T-helper 17 cell (primary cell): ENCODE measurements around the gene PTPRM. TPM values are rescaled to one million over a fixed set of nuclear protein-coding genes. Genes with fewer than 3 reads are reported as not detected.
"Not testable (repeated sequence)": the region's sequence is repeated elsewhere in the genome, so short reads cannot be mapped to it uniquely, and the experiment has no call there.

ENCODE experiments used
- ATAC-seq: fragments of 150-1000 bp; cut with Tn5 transposase; 2 replicates; pipeline ENCODE4 v1.10.0; 2021; ENCODE audit warnings: mild to moderate bottlenecking, moderate library complexity
- DNase-seq, 3 donors: peaks; one replicate each; pipeline versions ENCODE4 v3.0.0 to v3.0.0-alpha.2; 2020 to 2021
- H3K9me3 ChIP-seq: one replicate; pipeline ENCODE4 v1.7.0; 2013; ENCODE audit warnings: low read length, mild to moderate bottlenecking; ENCODE audit not compliant: control insufficient read depth, poor library complexity, severe bottlenecking
- H3K27ac Mint-ChIP-seq: one replicate; pipeline ENCODE4 v1.8.0; 2022; ENCODE audit warnings: mild to moderate bottlenecking, moderate library complexity, mixed read lengths
- H3K27me3 Mint-ChIP-seq: one replicate; pipeline ENCODE4 v1.8.0; 2022; ENCODE audit warnings: mixed read lengths
- H3K36me3 Mint-ChIP-seq: one replicate; pipeline ENCODE4 v1.8.0; 2022; ENCODE audit warnings: low read depth, mixed read lengths
- H3K4me1 Mint-ChIP-seq: one replicate; pipeline ENCODE4 v1.8.0; 2022; ENCODE audit warnings: mild to moderate bottlenecking, mixed read lengths
- H3K4me3 Mint-ChIP-seq: one replicate; pipeline ENCODE4 v1.8.0; 2022; ENCODE audit warnings: mild to moderate bottlenecking, moderate library complexity, mixed read lengths
- total RNA-seq, 4 donors: library from RNA in 2 of 4; stranded (reverse) in 2 of 4; gene quantifications; one replicate each; pipeline ENCODE4 v1.2.3 and lab custom pipeline; 2022 to 2026

PTPRM gene
- total RNA-seq, 2 donors from 2014 or later, result 25.6 to 44.8 TPM

DNA sequence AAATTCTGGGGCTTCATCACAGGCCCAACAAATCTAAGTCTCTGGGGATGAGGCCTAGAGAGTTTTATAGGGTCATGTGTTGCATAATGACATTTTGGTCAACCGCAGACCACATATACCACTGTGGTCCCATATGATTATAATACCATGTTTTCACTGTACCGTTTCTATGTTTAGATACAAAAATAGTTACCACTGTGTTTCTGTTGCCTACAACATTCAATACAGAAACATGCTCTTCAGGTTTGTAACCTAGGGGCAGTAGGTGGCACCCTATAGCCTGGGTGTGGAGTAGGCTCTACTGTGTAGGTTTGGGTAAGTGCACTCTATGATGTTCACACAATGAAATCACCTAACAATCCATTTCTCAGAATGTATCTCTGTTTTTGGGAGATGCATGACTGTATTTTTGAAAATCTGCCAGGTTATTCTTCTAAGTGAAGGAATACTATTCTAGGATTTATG lies 485.2 kb downstream of the PTPRM start:
- H3K9me3 ChIP-seq, result no peaks in the 10 kb centered on the region
- H3K36me3 Mint-ChIP-seq, result no peaks in the 10 kb centered on the region
- no peaks in the 10 kb centered on the region for H3K27me3 Mint-ChIP-seq
- H3K4me3 Mint-ChIP-seq, result peak overlapping the region; percentile 46
- peak; percentile 91 for ATAC-seq
- peaks cover 6% of the 10 kb centered on the region for H3K4me1 Mint-ChIP-seq
- DNase-seq, result no peak
- H3K27ac Mint-ChIP-seq, result peak overlapping the region; percentile 80

DNA sequence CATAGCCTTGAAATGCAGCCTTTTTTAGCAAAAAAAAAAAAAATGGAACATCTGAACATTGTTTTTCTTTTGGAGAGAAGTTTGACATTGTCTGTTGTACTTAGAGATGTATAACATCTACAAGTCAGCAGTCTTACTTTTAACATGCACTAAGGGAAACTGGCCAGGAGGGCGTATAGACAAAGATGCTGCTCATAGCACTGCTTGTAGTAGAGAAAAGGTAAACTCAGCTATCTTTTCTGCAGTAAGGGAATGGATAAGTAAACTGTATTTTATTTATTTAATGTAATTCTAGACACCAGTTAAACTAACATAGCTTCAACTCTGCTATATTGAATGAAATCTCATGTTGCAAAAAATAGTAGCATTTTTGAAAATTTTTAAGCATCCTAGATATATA lies 489.6 kb downstream of the PTPRM start:
- Mint-ChIP-seq H3K27me3 (no peaks in the 10 kb centered on the region), H3K27ac (no peak overlapping the region), H3K4me1 (no peaks in the 10 kb centered on the region), H3K36me3 (no peaks in the 10 kb centered on the region), H3K4me3 (no peak overlapping the region)
- ATAC-seq (no peak), DNase-seq (no peak)
- H3K9me3 ChIP-seq, result no peaks in the 10 kb centered on the region

DNA sequence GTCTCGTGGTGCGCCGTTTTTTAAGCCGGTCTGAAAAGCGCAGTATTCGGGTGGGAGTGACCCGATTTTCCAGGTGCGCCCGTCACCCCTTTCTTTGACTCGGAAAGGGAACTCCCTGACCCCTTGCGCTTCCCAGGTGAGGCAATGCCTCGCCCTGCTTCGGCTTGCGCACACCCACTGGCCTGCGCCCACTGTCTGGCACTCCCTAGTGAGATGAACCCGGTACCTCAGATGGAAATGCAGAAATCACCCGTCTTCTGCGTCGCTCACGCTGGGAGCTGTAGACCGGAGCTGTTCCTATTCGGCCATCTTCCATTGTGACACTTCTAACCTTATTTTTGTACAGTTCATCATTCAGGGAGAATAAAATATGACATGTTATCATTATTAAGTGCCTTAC lies 496.0 kb downstream of the PTPRM start:
- not testable (repeated sequence) for H3K27ac Mint-ChIP-seq, H3K27me3 Mint-ChIP-seq, H3K4me3 Mint-ChIP-seq, H3K4me1 Mint-ChIP-seq, H3K36me3 Mint-ChIP-seq, DNase-seq, ATAC-seq, H3K9me3 ChIP-seq

DNA sequence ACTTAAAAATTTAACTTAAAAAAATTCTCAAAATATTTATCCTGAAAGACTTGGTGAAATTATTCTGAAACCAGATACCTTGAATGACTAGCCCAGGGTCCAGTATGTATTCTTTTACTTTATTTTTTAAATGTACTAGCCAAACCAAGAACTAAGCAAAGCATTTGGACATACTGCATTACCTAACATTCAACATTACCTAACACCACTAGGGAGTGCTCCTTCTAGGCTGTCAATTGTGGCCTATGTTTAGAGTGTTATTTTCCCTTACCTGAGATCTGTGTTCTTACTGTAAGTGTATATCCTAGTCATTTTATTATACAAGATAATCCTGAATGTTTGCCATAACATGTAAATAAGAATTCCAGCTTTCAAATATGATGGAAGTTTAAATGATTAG lies 496.6 kb downstream of the PTPRM start:
- no peaks in the 10 kb centered on the region for H3K9me3 ChIP-seq
- H3K4me3 Mint-ChIP-seq, result no peak overlapping the region
- ATAC-seq (no peak), DNase-seq (no peak)
- H3K27ac Mint-ChIP-seq, result no peak overlapping the region
- no peaks in the 10 kb centered on the region for H3K4me1 Mint-ChIP-seq
- H3K27me3 Mint-ChIP-seq, result no peaks in the 10 kb centered on the region
- H3K36me3 Mint-ChIP-seq, result no peaks in the 10 kb centered on the region

DNA sequence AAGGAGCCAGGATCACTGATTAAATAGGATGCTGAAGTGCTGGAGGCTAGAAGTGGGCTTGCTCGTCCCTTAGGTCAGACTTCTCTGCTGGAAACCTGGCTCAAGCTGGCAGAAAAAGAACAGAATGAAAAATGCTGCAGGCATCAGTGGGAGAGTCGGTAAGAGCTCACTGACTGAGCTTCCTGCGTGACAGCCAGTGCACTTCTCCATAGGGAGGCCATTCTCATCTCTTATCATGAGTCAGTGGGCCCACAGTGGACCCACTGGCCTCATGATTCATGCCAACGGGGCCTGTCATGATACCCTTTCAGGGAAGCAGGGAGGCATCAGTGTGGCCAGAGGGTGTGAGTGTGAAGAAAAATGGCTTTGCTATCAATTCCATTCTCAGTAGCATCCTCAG lies 498.2 kb downstream of the PTPRM start:
- Mint-ChIP-seq H3K36me3 (no peaks in the 10 kb centered on the region), H3K4me3 (no peak overlapping the region), H3K27ac (no peak overlapping the region), H3K4me1 (no peaks in the 10 kb centered on the region), H3K27me3 (no peaks in the 10 kb centered on the region)
- ATAC-seq (no peak), DNase-seq (no peak)
- no peaks in the 10 kb centered on the region for H3K9me3 ChIP-seq

DNA sequence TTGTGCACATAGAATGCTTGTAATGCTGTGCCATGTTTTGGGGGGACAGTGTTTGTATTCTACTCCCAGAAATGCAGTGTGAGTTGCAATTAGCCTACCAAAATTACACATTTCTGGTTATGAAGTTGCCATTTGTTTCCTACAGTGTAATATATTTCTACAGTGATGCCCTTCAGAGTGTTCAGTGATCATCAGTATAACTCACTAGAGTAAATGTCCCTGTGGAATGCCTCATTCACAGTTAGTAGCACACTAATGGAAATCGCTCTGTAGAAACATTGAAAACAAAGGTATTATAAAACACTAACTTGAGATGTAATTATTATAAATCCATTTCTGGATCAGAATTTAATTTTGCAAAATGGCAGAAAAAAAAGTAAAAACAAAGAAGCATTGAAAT lies 498.7 kb downstream of the PTPRM start:
- ATAC-seq, result no peak
- no peak for DNase-seq
- H3K4me3 Mint-ChIP-seq, result no peak overlapping the region
- no peaks in the 10 kb centered on the region for H3K36me3 Mint-ChIP-seq
- H3K27ac Mint-ChIP-seq, result no peak overlapping the region
- no peaks in the 10 kb centered on the region for H3K9me3 ChIP-seq
- no peaks in the 10 kb centered on the region for H3K27me3 Mint-ChIP-seq
- H3K4me1 Mint-ChIP-seq, result no peaks in the 10 kb centered on the region

DNA sequence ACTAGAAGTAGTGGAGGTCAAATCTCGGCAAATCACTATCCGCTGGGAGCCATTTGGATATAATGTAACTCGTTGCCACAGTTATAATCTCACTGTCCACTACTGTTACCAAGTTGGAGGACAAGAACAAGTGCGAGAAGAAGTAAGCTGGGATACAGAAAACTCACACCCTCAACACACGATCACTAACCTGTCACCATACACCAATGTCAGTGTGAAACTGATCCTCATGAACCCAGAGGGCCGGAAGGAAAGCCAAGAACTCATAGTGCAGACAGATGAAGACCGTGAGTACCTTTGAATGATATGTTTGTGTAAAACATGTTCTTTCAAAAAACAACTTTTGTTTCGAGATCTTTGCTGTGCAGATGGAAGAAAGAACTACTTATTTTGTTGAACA lies 502.6 kb downstream of the PTPRM start:
- no peak overlapping the region for H3K4me3 Mint-ChIP-seq
- no peak overlapping the region for H3K27ac Mint-ChIP-seq
- DNase-seq, result no peak
- no peak for ATAC-seq
- no peaks in the 10 kb centered on the region for H3K27me3 Mint-ChIP-seq
- no peaks in the 10 kb centered on the region for H3K9me3 ChIP-seq
- H3K4me1 Mint-ChIP-seq, result no peaks in the 10 kb centered on the region
- H3K36me3 Mint-ChIP-seq, result no peaks in the 10 kb centered on the region

DNA sequence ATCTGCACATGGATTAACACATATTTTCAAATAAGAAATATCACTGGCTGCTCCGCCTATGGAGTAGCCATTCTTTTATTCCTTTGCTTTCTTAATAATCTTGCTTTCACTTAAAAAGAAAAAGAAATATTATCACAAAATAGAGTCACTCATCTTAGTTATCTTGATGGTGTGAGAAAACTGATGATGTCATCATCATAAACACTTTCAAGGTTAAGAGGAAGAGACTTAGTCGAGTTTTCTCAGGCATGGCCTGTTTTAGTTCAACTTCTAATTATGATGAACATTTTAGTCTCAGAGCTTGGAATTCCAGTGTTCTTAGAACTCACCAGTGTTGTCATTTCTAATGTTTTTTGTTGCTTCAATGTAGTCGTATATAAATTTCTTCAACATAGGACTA lies 506.1 kb downstream of the PTPRM start:
- H3K27ac Mint-ChIP-seq, result no peak overlapping the region
- no peaks in the 10 kb centered on the region for H3K36me3 Mint-ChIP-seq
- no peaks in the 10 kb centered on the region for H3K9me3 ChIP-seq
- no peak overlapping the region for H3K4me3 Mint-ChIP-seq
- no peaks in the 10 kb centered on the region for H3K27me3 Mint-ChIP-seq
- H3K4me1 Mint-ChIP-seq, result no peaks in the 10 kb centered on the region
- no peak for DNase-seq
- no peak for ATAC-seq

DNA sequence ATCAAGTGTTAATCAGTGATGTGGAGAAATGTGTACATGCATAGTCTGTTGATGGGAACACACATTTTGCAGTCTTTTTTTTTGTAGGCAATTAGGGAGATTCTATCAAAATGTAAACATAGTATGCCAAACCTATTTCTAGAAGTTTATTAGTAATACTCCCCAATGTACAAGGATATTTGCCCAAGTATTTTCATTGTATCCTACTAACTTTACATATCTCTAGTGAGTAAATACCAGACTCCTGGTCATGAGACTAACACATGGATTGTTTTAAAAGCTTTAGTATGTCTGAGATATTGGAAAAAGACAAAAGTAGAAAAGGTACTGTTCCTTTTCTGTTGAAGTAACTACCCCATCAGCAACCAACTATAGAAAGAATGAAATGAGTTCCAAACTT lies 513.0 kb downstream of the PTPRM start:
- Mint-ChIP-seq H3K4me3 (no peak overlapping the region), H3K36me3 (no peaks in the 10 kb centered on the region), H3K27me3 (no peaks in the 10 kb centered on the region), H3K27ac (no peak overlapping the region), H3K4me1 (no peaks in the 10 kb centered on the region)
- no peaks in the 10 kb centered on the region for H3K9me3 ChIP-seq
- ATAC-seq (no peak), DNase-seq (no peak)

DNA sequence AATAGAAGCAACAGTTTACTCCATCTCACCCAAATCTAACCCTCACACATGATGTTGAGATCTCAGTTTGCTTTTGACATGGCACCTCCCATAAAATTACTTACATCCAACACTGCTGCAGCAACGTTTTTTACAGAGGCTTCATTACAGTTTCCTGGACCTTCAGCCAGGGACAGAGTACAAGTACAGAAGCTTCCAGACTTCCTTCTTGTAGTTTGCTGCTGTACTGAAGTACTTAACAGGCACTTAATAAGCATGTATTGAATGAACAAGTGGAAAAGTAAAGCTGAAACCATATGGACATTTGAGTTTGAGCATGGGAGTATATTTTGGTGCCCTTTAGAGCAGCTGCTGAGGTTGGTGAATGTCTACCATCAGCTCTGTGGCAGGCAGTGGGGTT lies 514.2 kb downstream of the PTPRM start:
- no peaks in the 10 kb centered on the region for H3K36me3 Mint-ChIP-seq

DNA sequence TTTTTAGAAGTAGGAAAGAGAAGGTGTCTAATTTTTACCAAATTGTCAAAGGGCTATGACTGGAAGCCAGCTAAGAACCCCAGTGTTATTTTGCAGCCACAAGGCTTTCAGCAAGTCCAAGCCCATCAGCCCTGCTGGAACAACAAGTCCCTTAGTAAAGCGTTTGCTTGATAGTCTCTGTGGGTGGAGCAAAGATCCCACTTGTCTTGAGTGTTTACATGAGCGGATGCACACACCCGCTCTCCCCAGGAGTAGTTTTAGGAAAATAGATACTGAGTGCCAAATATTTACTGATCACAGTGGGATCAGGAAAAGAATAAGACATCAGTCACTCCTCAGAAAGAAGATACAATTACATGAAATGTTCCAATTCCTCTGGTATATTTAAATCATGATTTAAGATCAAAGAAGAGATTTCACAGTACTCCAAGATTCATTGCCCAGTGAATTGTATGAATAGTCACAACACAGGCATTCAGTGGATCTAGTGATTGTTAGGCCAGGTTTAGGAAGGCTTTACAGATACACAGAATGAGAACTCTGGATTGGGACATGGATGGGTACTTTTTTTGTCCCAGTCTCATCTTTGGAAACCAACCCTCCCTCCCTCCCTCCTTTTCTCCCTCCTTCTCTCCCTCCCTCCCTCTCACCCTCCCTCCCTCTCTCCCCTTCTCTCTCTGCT lies 514.9 kb downstream of the PTPRM start:
- ATAC-seq (no peak), DNase-seq (no peak)
- H3K9me3 ChIP-seq, result no peaks in the 10 kb centered on the region
- Mint-ChIP-seq H3K27ac (no peak overlapping the region), H3K4me1 (no peaks in the 10 kb centered on the region), H3K27me3 (no peaks in the 10 kb centered on the region), H3K4me3 (no peak overlapping the region), H3K36me3 (no peaks in the 10 kb centered on the region)

More for the DNA sequence above, 514.2 kb downstream of the PTPRM start:
- no peaks in the 10 kb centered on the region for H3K4me1 Mint-ChIP-seq
- no peak for ATAC-seq
- H3K27me3 Mint-ChIP-seq, result no peaks in the 10 kb centered on the region
- no peak overlapping the region for H3K27ac Mint-ChIP-seq
- H3K9me3 ChIP-seq, result no peaks in the 10 kb centered on the region
- DNase-seq, result no peak
- H3K4me3 Mint-ChIP-seq, result no peak overlapping the region

DNA sequence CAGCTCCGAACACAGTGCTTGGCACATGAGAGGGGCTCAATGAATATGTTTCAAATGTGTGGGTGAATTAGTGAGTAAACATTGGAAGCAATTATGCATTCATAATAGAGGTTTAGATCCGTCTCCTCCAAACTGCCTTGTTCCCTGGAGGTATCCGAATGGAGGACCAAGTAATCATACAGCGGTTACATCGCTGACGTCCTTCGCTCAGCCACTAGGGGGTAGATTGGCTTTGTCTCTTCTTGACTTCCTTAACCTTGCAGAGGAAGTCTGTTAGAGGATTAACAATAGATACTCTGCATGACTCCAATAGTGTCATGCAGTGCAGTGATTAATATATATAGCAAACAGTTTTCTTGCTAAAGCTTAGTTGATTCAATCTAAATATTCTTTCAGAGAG lies 517.0 kb downstream of the PTPRM start:
- H3K27ac Mint-ChIP-seq, result no peak overlapping the region
- no peaks in the 10 kb centered on the region for H3K9me3 ChIP-seq
- H3K36me3 Mint-ChIP-seq, result no peaks in the 10 kb centered on the region
- no peak overlapping the region for H3K4me3 Mint-ChIP-seq
- H3K4me1 Mint-ChIP-seq, result no peaks in the 10 kb centered on the region
- no peaks in the 10 kb centered on the region for H3K27me3 Mint-ChIP-seq
- ATAC-seq (no peak), DNase-seq (no peak)

DNA sequence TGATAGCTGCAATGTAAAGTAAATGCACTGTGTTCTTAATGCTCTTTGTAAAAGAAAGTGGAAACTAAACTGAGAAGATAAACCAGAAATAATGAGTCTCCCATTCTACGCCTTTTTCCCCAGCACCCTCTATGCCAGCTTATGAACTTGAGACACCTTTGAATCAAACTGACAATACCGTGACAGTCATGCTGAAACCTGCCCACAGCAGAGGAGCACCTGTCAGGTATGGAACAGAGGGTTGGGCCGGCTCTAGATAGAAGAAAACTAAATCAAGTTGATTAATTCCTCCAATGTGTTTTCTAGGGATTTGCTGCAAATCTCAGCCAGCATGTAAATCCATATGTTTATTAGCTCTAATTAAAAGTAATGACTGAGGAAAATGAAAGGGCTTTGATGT lies 521.5 kb downstream of the PTPRM start:
- DNase-seq, result no peak
- H3K27me3 Mint-ChIP-seq, result no peaks in the 10 kb centered on the region
- H3K27ac Mint-ChIP-seq, result no peak overlapping the region
- H3K9me3 ChIP-seq, result no peaks in the 10 kb centered on the region
- no peak overlapping the region for H3K4me3 Mint-ChIP-seq
- no peak for ATAC-seq
- H3K4me1 Mint-ChIP-seq, result no peaks in the 10 kb centered on the region
- H3K36me3 Mint-ChIP-seq, result no peaks in the 10 kb centered on the region

DNA sequence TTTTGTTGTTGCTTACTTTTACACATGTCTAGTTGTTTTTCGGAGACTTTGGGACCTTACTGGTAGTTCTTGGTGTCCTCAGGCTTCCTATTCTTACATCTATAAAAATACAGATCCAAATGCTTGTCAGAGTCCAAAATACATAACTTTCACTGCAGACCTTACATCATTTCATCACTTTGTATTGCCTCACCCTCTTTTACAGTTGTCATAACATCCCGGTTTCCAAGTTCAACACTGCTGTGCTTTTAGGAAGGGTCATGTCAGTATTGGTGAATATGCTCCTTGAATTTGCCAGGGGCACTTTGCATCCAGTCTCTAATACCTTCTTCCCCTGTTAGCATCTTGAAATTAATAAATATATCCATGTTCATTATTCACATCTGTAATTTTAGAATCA lies 523.9 kb downstream of the PTPRM start:
- no peaks in the 10 kb centered on the region for H3K27me3 Mint-ChIP-seq
- no peak overlapping the region for H3K4me3 Mint-ChIP-seq
- H3K27ac Mint-ChIP-seq, result no peak overlapping the region
- H3K4me1 Mint-ChIP-seq, result no peaks in the 10 kb centered on the region
- DNase-seq, result no peak
- H3K36me3 Mint-ChIP-seq, result no peaks in the 10 kb centered on the region
- H3K9me3 ChIP-seq, result no peaks in the 10 kb centered on the region
- ATAC-seq, result no peak
